Cardiac fibroblast (primary cell): ENCODE measurements around the gene GM2A.

Experiments used
- DNase-seq, 2 donors: peaks; one replicate each; pipeline versions ENCODE4 v3.0.0 to v3.0.0-alpha.2; 2010; ENCODE audit warnings: low read depth in 2 of 2
- H3K4me3 ChIP-seq, 2 donors: replicated peaks in 1 of 2; 1 replicate in 1 of 2; 2 replicates in 1 of 2; pipeline ENCODE4 v1.5.1; 2011; ENCODE audit warnings: low read depth in 2 of 2, low read length in 2 of 2, mild to moderate bottlenecking in 2 of 2, moderate library complexity in 1 of 2
- CTCF ChIP-seq: IDR thresholded peaks from one replicate; pipeline ENCODE4 v1.5.1; 2011; ENCODE audit warnings: low read depth, mild to moderate bottlenecking, low read length, inconsistent platforms

Gene GM2A

GRCh38 chr5:151310932-151311331, 57.9 kb downstream of the GM2A start:
- DNase-seq, result no peak
- H3K4me3 ChIP-seq, result no peak overlapping the region
- TF ChIP-seq CTCF, result no peak

GRCh38 chr5:151312756-151313324, 59.9 kb downstream of the GM2A start:
- TF ChIP-seq CTCF, result no peak
- DNase-seq, result no peak
- H3K4me3 ChIP-seq, result no peak overlapping the region

- DNase-seq, result no peak
- no peak for TF ChIP-seq CTCF
- no peak overlapping the region for H3K4me3 ChIP-seq
Observed at GRCh38 chr5:151313357-151313756, 60.4 kb downstream of the GM2A start.

- H3K4me3 ChIP-seq, result no peak overlapping the region
- peak; percentile 86 to 88 for DNase-seq
- TF ChIP-seq CTCF, result peak; percentile 95
Observed at GRCh38 chr5:151315998-151316597, 63.1 kb downstream of the GM2A start.

- no peak overlapping the region for H3K4me3 ChIP-seq
- no peak for DNase-seq
- no peak for TF ChIP-seq CTCF
Observed at GRCh38 chr5:151317871-151318270, 64.9 kb downstream of the GM2A start.

GRCh38 chr5:151318850-151319732, 66.1 kb downstream of the GM2A start:
- peak; percentile 44 for TF ChIP-seq CTCF
- no peak overlapping the region for H3K4me3 ChIP-seq
- DNase-seq, result peak; percentile 27 to 52
